Activated CD8-positive, alpha-beta T cell treated with anti-CD3 and anti-CD28 coated beads for 36 hours (primary cell): ENCODE data around the gene EPS8. TPM values are rescaled to one million over a fixed set of nuclear protein-coding genes. Genes with fewer than 3 reads are reported as not detected.

Experiments used
- ATAC-seq: fragments of 200-7000 bp; cut with Tn5 transposase; one replicate; pipeline ENCODE4 v1.10.0; 2021; ENCODE audit warnings: mild to moderate bottlenecking, moderate library complexity
- CTCF ChIA-PET: fragments of 350-600 bp; sonication (Branson Sonifier 250); formaldehyde crosslinking; loops from one replicate; lab custom pipeline; 2021; ENCODE audit warnings: antibody characterized with exemption; lab: Charles Lee
- POLR2A ChIA-PET: fragments of 350-600 bp; sonication (Branson Sonifier 250); formaldehyde crosslinking; loops from one replicate; lab custom pipeline; 2021; ENCODE audit warnings: antibody characterized with exemption; lab: Charles Lee
- DNase-seq: peaks from one replicate; pipeline ENCODE4 v3.0.0-alpha.2; 2020
- H3K27ac Mint-ChIP-seq: one replicate; pipeline ENCODE4 v1.8.0; 2021; ENCODE audit warnings: mild to moderate bottlenecking, mixed read lengths
- H3K27me3 Mint-ChIP-seq: one replicate; pipeline ENCODE4 v1.8.0; 2021; ENCODE audit warnings: mixed read lengths
- H3K36me3 Mint-ChIP-seq: one replicate; pipeline ENCODE4 v1.8.0; 2021; ENCODE audit warnings: low read depth, mixed read lengths
- H3K4me1 Mint-ChIP-seq: one replicate; pipeline ENCODE4 v1.8.0; 2021; ENCODE audit warnings: low read depth, mixed read lengths
- H3K4me3 Mint-ChIP-seq: one replicate; pipeline ENCODE4 v1.8.0; 2021; ENCODE audit warnings: mild to moderate bottlenecking, moderate library complexity, mixed read lengths
- H3K9me3 Mint-ChIP-seq: one replicate; pipeline ENCODE4 v1.8.0; 2021; ENCODE audit warnings: mixed read lengths
- intact Hi-C: fragments of 100-400 bp; cut with micrococcal nuclease; formaldehyde crosslinking; loops from one replicate; pipeline ENCODE4 v1.10.0; 2022
- total RNA-seq, 2 experiments: library from RNA; stranded (reverse); gene quantifications; one replicate each; pipeline ENCODE4 v1.2.3, GENCODE V29; 2021
- TF ChIP-seq, protein P1 (sequence below): fragments of 200-600 bp; IDR thresholded peaks from one replicate; pipeline ENCODE4 v1.8.0; 2022; ENCODE audit warnings: antibody characterized with exemption, mild to moderate bottlenecking

The EPS8 gene
- total RNA-seq, 2 experiments from 2014 or later, result 1.8 to 2.3 TPM

DNA sequence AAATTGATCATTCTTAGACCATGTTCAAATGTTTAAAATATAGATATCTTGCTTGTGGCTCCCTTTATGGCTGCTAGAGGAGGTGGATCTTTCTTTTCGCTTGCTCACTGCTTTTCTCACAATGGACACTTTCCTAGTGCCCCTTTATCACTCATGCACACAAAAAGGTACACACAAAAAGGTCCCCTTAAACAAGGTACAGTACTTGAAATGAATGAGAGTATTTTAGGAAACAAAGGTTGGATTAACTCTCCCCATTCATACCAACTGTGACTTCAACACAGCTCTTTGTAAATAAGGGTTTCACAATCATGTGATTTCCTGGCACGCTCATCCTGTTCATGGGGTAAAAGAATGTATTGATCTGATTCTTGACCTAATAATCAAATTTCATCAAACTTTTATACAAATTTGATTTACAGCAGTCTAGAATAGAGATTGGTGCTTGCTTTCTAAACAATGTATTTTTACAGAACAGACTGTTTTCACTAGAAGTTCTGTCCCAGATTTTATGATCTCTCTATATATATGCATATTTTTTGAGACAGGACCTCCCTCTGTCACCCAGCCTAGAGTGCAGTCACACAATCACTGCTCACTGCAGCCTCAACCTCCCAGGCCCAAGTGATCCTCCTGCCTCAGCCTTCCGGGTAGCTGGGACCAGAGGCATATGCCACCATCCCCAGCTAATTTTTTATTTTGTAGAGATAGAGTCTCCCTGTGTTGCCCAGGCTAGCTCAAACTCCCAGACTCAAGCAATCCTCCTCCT is 34.4 kb upstream of the EPS8 start:
- TF ChIP-seq, protein P1, sequence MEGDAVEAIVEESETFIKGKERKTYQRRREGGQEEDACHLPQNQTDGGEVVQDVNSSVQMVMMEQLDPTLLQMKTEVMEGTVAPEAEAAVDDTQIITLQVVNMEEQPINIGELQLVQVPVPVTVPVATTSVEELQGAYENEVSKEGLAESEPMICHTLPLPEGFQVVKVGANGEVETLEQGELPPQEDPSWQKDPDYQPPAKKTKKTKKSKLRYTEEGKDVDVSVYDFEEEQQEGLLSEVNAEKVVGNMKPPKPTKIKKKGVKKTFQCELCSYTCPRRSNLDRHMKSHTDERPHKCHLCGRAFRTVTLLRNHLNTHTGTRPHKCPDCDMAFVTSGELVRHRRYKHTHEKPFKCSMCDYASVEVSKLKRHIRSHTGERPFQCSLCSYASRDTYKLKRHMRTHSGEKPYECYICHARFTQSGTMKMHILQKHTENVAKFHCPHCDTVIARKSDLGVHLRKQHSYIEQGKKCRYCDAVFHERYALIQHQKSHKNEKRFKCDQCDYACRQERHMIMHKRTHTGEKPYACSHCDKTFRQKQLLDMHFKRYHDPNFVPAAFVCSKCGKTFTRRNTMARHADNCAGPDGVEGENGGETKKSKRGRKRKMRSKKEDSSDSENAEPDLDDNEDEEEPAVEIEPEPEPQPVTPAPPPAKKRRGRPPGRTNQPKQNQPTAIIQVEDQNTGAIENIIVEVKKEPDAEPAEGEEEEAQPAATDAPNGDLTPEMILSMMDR, result no peak
- Mint-ChIP-seq H3K36me3 (no peaks in the 10 kb centered on the region), H3K27ac (no peak overlapping the region), H3K4me1 (no peaks in the 10 kb centered on the region), H3K27me3 (peaks cover 3% of the 10 kb centered on the region), H3K4me3 (no peak overlapping the region), H3K9me3 (no peaks in the 10 kb centered on the region)
- ChIA-PET POLR2A (interaction anchor here (0.6 kb wide), 1 partner anchor 228 kb away, joined by 3 read pairs; no protein-coding TSS in a partner anchor), CTCF (no interaction called here)
- intact Hi-C loops, result no loop called here
- ATAC-seq (no peak), DNase-seq (no peak)

DNA sequence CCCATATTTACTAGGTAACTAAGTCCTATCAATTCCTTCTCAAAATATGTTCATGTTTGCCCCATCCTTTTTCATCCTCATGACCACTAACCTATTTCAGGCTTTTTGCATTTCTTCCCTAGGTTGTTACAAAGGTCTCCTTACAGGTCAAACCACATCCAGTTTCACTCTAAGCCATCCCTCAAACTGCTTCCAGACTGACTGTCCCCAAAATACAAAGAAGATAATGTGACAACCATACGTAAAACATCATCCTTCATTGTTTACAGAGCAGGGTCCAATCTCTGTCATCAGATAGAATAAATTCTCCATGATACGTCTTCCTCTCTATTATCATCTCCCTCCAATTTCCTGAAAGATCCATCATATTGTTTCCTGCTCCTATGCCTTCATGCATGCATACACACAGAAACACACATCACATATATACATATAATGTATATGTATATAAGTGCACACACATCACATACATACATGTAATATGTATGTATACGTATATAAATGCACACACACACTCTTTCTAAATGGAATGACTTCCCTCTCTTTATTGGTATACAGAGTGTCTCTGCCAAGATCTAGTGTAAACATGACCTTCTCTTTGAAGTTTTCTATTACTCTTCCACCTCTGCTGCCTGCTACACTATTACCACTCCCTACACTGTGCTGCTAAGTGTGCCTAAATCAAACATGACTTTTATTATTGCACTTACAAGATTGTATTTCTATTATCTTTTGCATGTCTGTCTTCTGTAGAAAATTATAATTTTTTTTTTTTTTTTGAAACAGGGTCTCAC is 30.7 kb upstream of the EPS8 start:
- TF ChIP-seq, protein P1, result no peak
- DNase-seq, result no peak
- H3K9me3 Mint-ChIP-seq, result peaks cover 3% of the 10 kb centered on the region

GRCh38 chr12:15818418-15818817 is 29.2 kb upstream of the EPS8 start:
- Mint-ChIP-seq H3K4me1 (no peaks in the 10 kb centered on the region), H3K27ac (no peak overlapping the region), H3K4me3 (no peak overlapping the region), H3K27me3 (peaks cover 8% of the 10 kb centered on the region), H3K9me3 (peaks cover 3% of the 10 kb centered on the region), H3K36me3 (no peaks in the 10 kb centered on the region)
- ChIA-PET POLR2A (no interaction called here), CTCF (no interaction called here)
- DNase-seq (no peak), ATAC-seq (no peak)
- intact Hi-C loops, result no loop called here
- TF ChIP-seq, protein P1, result no peak

More for the DNA sequence above, 30.7 kb upstream of the EPS8 start:
- intact Hi-C loops, result no loop called here
- Mint-ChIP-seq H3K36me3 (no peaks in the 10 kb centered on the region), H3K27ac (no peak overlapping the region), H3K27me3 (peaks cover 8% of the 10 kb centered on the region), H3K4me1 (no peaks in the 10 kb centered on the region), H3K4me3 (no peak overlapping the region)
- ChIA-PET POLR2A (no interaction called here), CTCF (no interaction called here)
- ATAC-seq, result no peak

GRCh38 chr12:15815730-15816129 is 26.5 kb upstream of the EPS8 start:
- Mint-ChIP-seq H3K27me3 (peaks cover 15% of the 10 kb centered on the region), H3K9me3 (peaks cover 3% of the 10 kb centered on the region), H3K4me1 (no peaks in the 10 kb centered on the region), H3K27ac (no peak overlapping the region), H3K36me3 (no peaks in the 10 kb centered on the region), H3K4me3 (no peak overlapping the region)
- DNase-seq (no peak), ATAC-seq (no peak)
- CTCF ChIA-PET, result no interaction called here
- POLR2A ChIA-PET, result no interaction called here
- intact Hi-C loops, result no loop called here
- TF ChIP-seq, protein P1, result no peak
